Transverse colon (tissue), 3 donors: ENCODE results near the gene IL17C.

ENCODE experiments used
- EP300 ChIP-seq: sonication (generic); formaldehyde crosslinking; IDR thresholded peaks from one replicate; pipeline ENCODE4 v1.6.1; 2017; ENCODE audit warnings: antibody characterized with exemption, low read depth
- TF ChIP-seq, protein P1 (sequence below), 5 experiments: fragments of 200-600 bp in 3 of 5; fragments of 450-650 bp in 2 of 5; sonication (generic) in 3 of 5; IDR thresholded peaks; 1 replicate in 2 of 5; 2 replicates in 3 of 5; pipeline ENCODE4 v1.5.1; 2016 to 2017; ENCODE audit warnings: antibody characterized with exemption in 5 of 5, inconsistent platforms in 3 of 5, mild to moderate bottlenecking in 2 of 5, moderate library complexity in 1 of 5

DNA sequence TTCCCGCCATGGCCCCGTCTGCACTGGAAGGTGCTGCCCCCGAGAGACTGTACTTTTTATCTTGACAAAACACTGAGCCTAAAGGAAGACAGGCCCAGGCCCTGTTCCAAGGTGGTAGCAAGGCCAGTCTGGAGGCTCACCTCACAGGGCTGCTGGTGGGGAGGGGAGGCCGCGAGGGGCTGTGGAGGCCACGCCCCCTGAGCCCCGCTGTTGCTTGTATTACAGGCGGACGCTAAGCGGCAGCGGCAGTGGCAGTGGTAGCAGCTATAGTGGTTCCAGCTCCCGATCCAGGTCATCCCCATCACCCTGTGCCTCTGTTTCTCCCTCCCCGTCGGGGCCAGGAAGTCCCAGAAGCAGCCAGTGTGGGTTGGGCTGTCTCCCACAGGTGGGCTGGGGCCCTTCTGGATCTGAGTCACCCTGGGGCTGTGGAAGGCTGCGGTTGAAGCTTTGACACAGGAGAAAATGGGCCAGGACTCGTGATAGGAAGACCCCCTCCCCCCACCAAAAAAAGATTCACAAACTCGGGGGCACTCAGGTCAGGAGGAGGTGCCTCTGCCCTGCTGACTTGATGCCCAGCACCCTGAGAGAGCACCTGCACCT is 13.3 kb upstream of the IL17C start:
- TF ChIP-seq, protein P1, sequence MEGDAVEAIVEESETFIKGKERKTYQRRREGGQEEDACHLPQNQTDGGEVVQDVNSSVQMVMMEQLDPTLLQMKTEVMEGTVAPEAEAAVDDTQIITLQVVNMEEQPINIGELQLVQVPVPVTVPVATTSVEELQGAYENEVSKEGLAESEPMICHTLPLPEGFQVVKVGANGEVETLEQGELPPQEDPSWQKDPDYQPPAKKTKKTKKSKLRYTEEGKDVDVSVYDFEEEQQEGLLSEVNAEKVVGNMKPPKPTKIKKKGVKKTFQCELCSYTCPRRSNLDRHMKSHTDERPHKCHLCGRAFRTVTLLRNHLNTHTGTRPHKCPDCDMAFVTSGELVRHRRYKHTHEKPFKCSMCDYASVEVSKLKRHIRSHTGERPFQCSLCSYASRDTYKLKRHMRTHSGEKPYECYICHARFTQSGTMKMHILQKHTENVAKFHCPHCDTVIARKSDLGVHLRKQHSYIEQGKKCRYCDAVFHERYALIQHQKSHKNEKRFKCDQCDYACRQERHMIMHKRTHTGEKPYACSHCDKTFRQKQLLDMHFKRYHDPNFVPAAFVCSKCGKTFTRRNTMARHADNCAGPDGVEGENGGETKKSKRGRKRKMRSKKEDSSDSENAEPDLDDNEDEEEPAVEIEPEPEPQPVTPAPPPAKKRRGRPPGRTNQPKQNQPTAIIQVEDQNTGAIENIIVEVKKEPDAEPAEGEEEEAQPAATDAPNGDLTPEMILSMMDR (IDR thresholded peaks at IDR 0.05): no peak
- no peak for TF ChIP-seq EP300
